Measurements from ENCODE around the gene PTK7. TPM values are rescaled to one million over a fixed set of nuclear protein-coding genes. Genes with fewer than 3 reads are reported as not detected.

PTK7 gene
- total and polyA plus RNA-seq, 4 donors: 37.4 to 173 (median 84.2) TPM

GRCh38 chr6:43061861-43062260, 14.3 kb upstream of the PTK7 start:
- no peak for TF ChIP-seq CTCF (IDR thresholded peaks at IDR 0.05; ENCODE audit: control extremely low read depth, extremely low read depth)
- no peak overlapping the region for H3K4me3 ChIP-seq
- H3K9me3 ChIP-seq (ENCODE audit: control insufficient read depth in 4 of 4, insufficient read depth in 3 of 4, low read length in 3 of 4): peaks cover 0 to 2% (median 0%) of the 10 kb centered on the region in 4 donors
- no peak overlapping the region for H3K9ac ChIP-seq (ENCODE audit: insufficient read depth in 1 of 2, low read length in 2 of 2)
- ATAC-seq (ENCODE audit: insufficient read depth, low FRiP score): no peak
- H3K27ac ChIP-seq (ENCODE audit: low read depth in 1 of 2, low read length in 1 of 2): no peak overlapping the region
- 78 to 88% methylated on average over 2 of the region's 2 CpGs for WGBS, 2 donors
- no peak for DNase-seq
- no peaks in the 10 kb centered on the region for H3K27me3 ChIP-seq (ENCODE audit: control insufficient read depth in 3 of 3, insufficient read depth in 3 of 3, low read length in 2 of 3)
- peaks cover 4 to 20% (median 12%) of the 10 kb centered on the region in 5 donors for H3K4me1 ChIP-seq (ENCODE audit: control insufficient read depth in 5 of 5, insufficient read depth in 5 of 5, low read length in 5 of 5)
- H3K36me3 ChIP-seq (ENCODE audit: control insufficient read depth in 4 of 4, insufficient read depth in 4 of 4, low read length in 4 of 4): peaks cover 7 to 34% (median 18%) of the 10 kb centered on the region in 4 donors

GRCh38 chr6:43062818-43063217, 13.3 kb upstream of the PTK7 start:
- Histone ChIP-seq H3K4me3 (no peak overlapping the region), H3K36me3 (ENCODE audit: control insufficient read depth in 4 of 4, insufficient read depth in 4 of 4, low read length in 4 of 4) (peaks cover 10 to 32% (median 18%) of the 10 kb centered on the region in 4 donors), H3K4me1 (ENCODE audit: control insufficient read depth in 5 of 5, insufficient read depth in 5 of 5, low read length in 5 of 5) (peaks cover 4 to 20% (median 12%) of the 10 kb centered on the region in 5 donors), H3K27ac (ENCODE audit: low read depth in 1 of 2, low read length in 1 of 2) (no peak overlapping the region), H3K9me3 (ENCODE audit: control insufficient read depth in 4 of 4, insufficient read depth in 3 of 4, low read length in 3 of 4) (peaks cover 0 to 2% (median 0%) of the 10 kb centered on the region in 4 donors), H3K27me3 (ENCODE audit: control insufficient read depth in 3 of 3, insufficient read depth in 3 of 3, low read length in 2 of 3) (no peaks in the 10 kb centered on the region), H3K9ac (ENCODE audit: insufficient read depth in 1 of 2, low read length in 2 of 2) (no peak overlapping the region)
- no peak for TF ChIP-seq CTCF (IDR thresholded peaks at IDR 0.05; ENCODE audit: control extremely low read depth, extremely low read depth)
- WGBS, 2 donors: 95 to 96% methylated on average over 12 of the region's 12 CpGs
- ATAC-seq (ENCODE audit: insufficient read depth, low FRiP score) (no peak), DNase-seq (no peak)

- H3K36me3 ChIP-seq (ENCODE audit: control insufficient read depth in 4 of 4, insufficient read depth in 4 of 4, low read length in 4 of 4): peaks cover 12 to 32% (median 20%) of the 10 kb centered on the region in 4 donors
- WGBS, 2 donors: 60 to 68% methylated on average over 6 of the region's 6 CpGs
- H3K27ac ChIP-seq (ENCODE audit: low read depth in 1 of 2, low read length in 1 of 2): no peak overlapping the region
- H3K9me3 ChIP-seq (ENCODE audit: control insufficient read depth in 4 of 4, insufficient read depth in 3 of 4, low read length in 3 of 4): peaks cover 0 to 2% (median 0%) of the 10 kb centered on the region in 4 donors
- TF ChIP-seq CTCF (IDR thresholded peaks at IDR 0.05; ENCODE audit: control extremely low read depth, extremely low read depth): no peak
- peaks cover 0 to 27% (median 15%) of the 10 kb centered on the region in 5 donors for H3K4me1 ChIP-seq (ENCODE audit: control insufficient read depth in 5 of 5, insufficient read depth in 5 of 5, low read length in 5 of 5)
- H3K4me3 ChIP-seq: no peak overlapping the region
- no peak overlapping the region for H3K9ac ChIP-seq (ENCODE audit: insufficient read depth in 1 of 2, low read length in 2 of 2)
- no peaks in the 10 kb centered on the region for H3K27me3 ChIP-seq (ENCODE audit: control insufficient read depth in 3 of 3, insufficient read depth in 3 of 3, low read length in 2 of 3)
- DNase-seq (peak; percentile 55 to 92 (median 86)), ATAC-seq (ENCODE audit: insufficient read depth, low FRiP score) (peak; percentile 46)
Measured at GRCh38 chr6:43070028-43070632, 6.0 kb upstream of the PTK7 start.

Measured in lung (tissue), 12 donors.